ENCODE results near the gene SERPING1.

Gene SERPING1

GRCh38 chr11:57652662-57653061, 55.2 kb downstream of the SERPING1 start:
- ChIA-PET CTCF (interaction anchor here (0.6 to 1.2 kb wide), 2 partner anchors 11 to 90 kb away, joined by 3 to 5 read pairs; no protein-coding TSS in a partner anchor), POLR2A (no interaction called here)
- TF ChIP-seq LEF1 (IDR thresholded peaks at IDR 0.05; ENCODE audit: borderline replicate concordance): no peak
- TF ChIP-seq BHLHE40 (IDR thresholded peaks at IDR 0.05; ENCODE audit: borderline replicate concordance): no peak
- no peak for TF ChIP-seq CTBP1 (IDR thresholded peaks at IDR 0.05; ENCODE audit: borderline replicate concordance)
- no peak for TF ChIP-seq ARNT (IDR thresholded peaks at IDR 0.05)
- TF ChIP-seq HDGF (IDR thresholded peaks at IDR 0.05; ENCODE audit: borderline replicate concordance): no peak
- TF ChIP-seq ELF4 (IDR thresholded peaks at IDR 0.05): no peak
- TF ChIP-seq FOXK2 (IDR thresholded peaks at IDR 0.05): no peak
- TF ChIP-seq NFRKB (IDR thresholded peaks at IDR 0.05): no peak
- TF ChIP-seq PKNOX1 (IDR thresholded peaks at IDR 0.05): no peak
- TF ChIP-seq ZNF384 (IDR thresholded peaks at IDR 0.05): no peak
- no peak for TF ChIP-seq TARDBP (IDR thresholded peaks at IDR 0.05)
- no peak for TF ChIP-seq FOXM1 (IDR thresholded peaks at IDR 0.05; ENCODE audit: borderline replicate concordance)
- no peak for TF ChIP-seq L3MBTL2 (conservative IDR thresholded peaks at IDR 0.05)
- no peak for TF ChIP-seq FOXA1 (IDR thresholded peaks at IDR 0.05)

GRCh38 chr11:57653163-57653562, 55.7 kb downstream of the SERPING1 start:
- CTCF ChIA-PET: interaction anchor here (0.6 kb wide), 1 partner anchor 90 kb away, joined by 5 read pairs; no protein-coding TSS in a partner anchor

More at GRCh38 chr11:57652662-57653061, 55.2 kb downstream of the SERPING1 start:
- no peak for DNase-seq (ENCODE audit: extremely low spot score)

GRCh38 chr11:57656885-57657193, 59.4 kb downstream of the SERPING1 start:
- CTCF ChIA-PET: interaction anchor here (1.2 to 1.3 kb wide), 2 partner anchors 13 to 15 kb away, joined by 5 to 7 read pairs; no protein-coding TSS in a partner anchor
- POLR2A ChIA-PET: interaction anchor here (1.3 kb wide), 1 partner anchor 16 kb away, joined by 3 read pairs; no protein-coding TSS in a partner anchor
- TF ChIP-seq SUZ12 (IDR thresholded peaks at IDR 0.05) (no peak), HDGF (IDR thresholded peaks at IDR 0.05; ENCODE audit: borderline replicate concordance) (no peak), ZNF384 (IDR thresholded peaks at IDR 0.05) (no peak), TARDBP (IDR thresholded peaks at IDR 0.05) (no peak), SP1 (IDR thresholded peaks at IDR 0.05) (no peak), PKNOX1 (IDR thresholded peaks at IDR 0.05) (peak; percentile 50)
- DNase-seq (ENCODE audit: extremely low spot score): no peak

More at GRCh38 chr11:57653163-57653562, 55.7 kb downstream of the SERPING1 start:
- POLR2A ChIA-PET: no interaction called here
- no peak for TF ChIP-seq BHLHE40 (IDR thresholded peaks at IDR 0.05; ENCODE audit: borderline replicate concordance)
- no peak for TF ChIP-seq ZNF384 (IDR thresholded peaks at IDR 0.05)
- no peak for TF ChIP-seq FOXM1 (IDR thresholded peaks at IDR 0.05; ENCODE audit: borderline replicate concordance)
- TF ChIP-seq FOXA1 (IDR thresholded peaks at IDR 0.05): no peak
- no peak for TF ChIP-seq ARNT (IDR thresholded peaks at IDR 0.05)
- TF ChIP-seq CTBP1 (IDR thresholded peaks at IDR 0.05; ENCODE audit: borderline replicate concordance): no peak
- TF ChIP-seq PKNOX1 (IDR thresholded peaks at IDR 0.05): no peak
- TF ChIP-seq L3MBTL2 (conservative IDR thresholded peaks at IDR 0.05): no peak
- TF ChIP-seq HDGF (IDR thresholded peaks at IDR 0.05; ENCODE audit: borderline replicate concordance): no peak
- TF ChIP-seq TARDBP (IDR thresholded peaks at IDR 0.05): no peak
- no peak for TF ChIP-seq SUZ12 (IDR thresholded peaks at IDR 0.05)
- DNase-seq (ENCODE audit: extremely low spot score): no peak

- DNase-seq (ENCODE audit: extremely low spot score): peak; percentile 93
- ChIA-PET CTCF (interaction anchor here (1.3 kb wide), 1 partner anchor 16 kb away, joined by 7 read pairs; no protein-coding TSS in a partner anchor), POLR2A (interaction anchor here (0.7 to 1.3 kb wide), 2 partner anchors 17 to 84 kb away, joined by 3 read pairs; partner anchors contain the start of gene SELENOH)
- TF ChIP-seq ELF4 (IDR thresholded peaks at IDR 0.05): peak; percentile 62
- no peak for TF ChIP-seq HDGF (IDR thresholded peaks at IDR 0.05; ENCODE audit: borderline replicate concordance)
- no peak for TF ChIP-seq FOXM1 (IDR thresholded peaks at IDR 0.05; ENCODE audit: borderline replicate concordance)
- TF ChIP-seq PKNOX1 (IDR thresholded peaks at IDR 0.05): no peak
- TF ChIP-seq FOXK2 (IDR thresholded peaks at IDR 0.05): peak; percentile 90
- peak; percentile 66 for TF ChIP-seq L3MBTL2 (conservative IDR thresholded peaks at IDR 0.05)
- TF ChIP-seq BHLHE40 (IDR thresholded peaks at IDR 0.05; ENCODE audit: borderline replicate concordance): no peak
Observed at GRCh38 chr11:57657194-57658022, 59.9 kb downstream of the SERPING1 start, which contains the start of gene CLP1. TSS of gene CLP1 (plus strand) at chr11:57657762. CDS start at chr11:57659477, 1,715 bp downstream.

GRCh38 chr11:57658023-57658361, 60.5 kb downstream of the SERPING1 start:
- CTCF ChIA-PET: no interaction called here
- no peak for DNase-seq (ENCODE audit: extremely low spot score)
- POLR2A ChIA-PET: interaction anchor here (0.7 to 1.3 kb wide), 2 partner anchors 18 to 84 kb away, joined by 3 read pairs; partner anchors contain the start of gene SELENOH
- TF ChIP-seq SUZ12 (IDR thresholded peaks at IDR 0.05): no peak
- no peak for TF ChIP-seq PKNOX1 (IDR thresholded peaks at IDR 0.05)
- TF ChIP-seq CTBP1 (IDR thresholded peaks at IDR 0.05; ENCODE audit: borderline replicate concordance): no peak
- no peak for TF ChIP-seq BHLHE40 (IDR thresholded peaks at IDR 0.05; ENCODE audit: borderline replicate concordance)
- no peak for TF ChIP-seq ARNT (IDR thresholded peaks at IDR 0.05)
- no peak for TF ChIP-seq SP1 (IDR thresholded peaks at IDR 0.05)
- no peak for TF ChIP-seq FOXA1 (IDR thresholded peaks at IDR 0.05)
- no peak for TF ChIP-seq NFRKB (IDR thresholded peaks at IDR 0.05)
- no peak for TF ChIP-seq L3MBTL2 (conservative IDR thresholded peaks at IDR 0.05)
- TF ChIP-seq FOXM1 (IDR thresholded peaks at IDR 0.05; ENCODE audit: borderline replicate concordance): no peak
- TF ChIP-seq LEF1 (IDR thresholded peaks at IDR 0.05; ENCODE audit: borderline replicate concordance): no peak
- TF ChIP-seq ELF4 (IDR thresholded peaks at IDR 0.05): no peak
- TF ChIP-seq FOXK2 (IDR thresholded peaks at IDR 0.05): no peak
- no peak for TF ChIP-seq ZNF384 (IDR thresholded peaks at IDR 0.05)
- no peak for TF ChIP-seq TARDBP (IDR thresholded peaks at IDR 0.05)
- no peak for TF ChIP-seq HDGF (IDR thresholded peaks at IDR 0.05; ENCODE audit: borderline replicate concordance)

Measured in HEK293T (cell line).